Hepatocyte (in vitro differentiated cells): ENCODE measurements around the gene GNAT1. TPM values are rescaled to one million over a fixed set of nuclear protein-coding genes. Genes with fewer than 3 reads are reported as not detected.

Source experiments
- DNase-seq: peaks from one replicate; pipeline ENCODE4 v3.0.0-alpha.2; 2016; ENCODE audit warnings: low spot score
- H2AFZ ChIP-seq: fragments of 200-600 bp; sonication (generic); 2 replicates; pipeline ENCODE4 v1.6.0; 2016; ENCODE audit warnings: antibody characterized with exemption, mild to moderate bottlenecking
- H3K27ac ChIP-seq: fragments of 200-600 bp; sonication (generic); 2 replicates; pipeline ENCODE4 v1.5.1; 2016; ENCODE audit warnings: mild to moderate bottlenecking
- H3K27me3 ChIP-seq: fragments of 200-600 bp; sonication (generic); 2 replicates; pipeline ENCODE4 v1.6.1; 2016
- H3K36me3 ChIP-seq: fragments of 200-600 bp; sonication (generic); replicated peaks from 2 replicates; pipeline ENCODE4 v1.5.1; 2016; ENCODE audit warnings: low read depth; ENCODE audit not compliant: insufficient read depth
- H3K4me1 ChIP-seq: fragments of 200-600 bp; sonication (generic); 2 replicates; pipeline ENCODE4 v1.5.1; 2016; ENCODE audit warnings: mild to moderate bottlenecking, moderate library complexity; ENCODE audit not compliant: insufficient read depth
- H3K4me2 ChIP-seq: fragments of 200-600 bp; sonication (generic); 2 replicates; pipeline ENCODE4 v1.6.0; 2016
- H3K4me3 ChIP-seq: fragments of 200-600 bp; sonication (generic); 2 replicates; pipeline ENCODE4 v1.5.1; 2016; ENCODE audit warnings: mild to moderate bottlenecking
- H3K79me2 ChIP-seq: fragments of 200-600 bp; sonication (generic); 2 replicates; pipeline ENCODE4 v1.6.0; 2017; ENCODE audit warnings: mild to moderate bottlenecking
- H3K9me2 ChIP-seq: fragments of 200-600 bp; sonication (generic); replicated peaks from 2 replicates; pipeline ENCODE4 v1.6.0; 2017; ENCODE audit warnings: mild to moderate bottlenecking; ENCODE audit not compliant: insufficient read depth
- H3K9me3 ChIP-seq: fragments of 200-600 bp; sonication (generic); 2 replicates; pipeline ENCODE4 v1.5.1; 2016; ENCODE audit warnings: low read depth, mild to moderate bottlenecking
- H4K20me1 ChIP-seq: fragments of 200-600 bp; sonication (generic); 2 replicates; pipeline ENCODE4 v1.6.0; 2016; ENCODE audit warnings: mild to moderate bottlenecking; ENCODE audit not compliant: insufficient read depth, poor library complexity, severe bottlenecking
- EZH2 ChIP-seq: fragments of 200-600 bp; sonication (generic); IDR thresholded peaks from 2 replicates; pipeline ENCODE4 v1.6.1; 2016; ENCODE audit warnings: antibody characterized with exemption, mild to moderate bottlenecking, borderline replicate concordance
- EZH2phosphoT487 ChIP-seq: fragments of 200-600 bp; sonication (generic); IDR thresholded peaks from one replicate; pipeline ENCODE4 v1.6.1; 2018; ENCODE audit warnings: antibody characterized with exemption, mild to moderate bottlenecking, low read depth, moderate library complexity; ENCODE audit not compliant: unreplicated experiment, severe bottlenecking
- WGBS: methylation state at CpG from one replicate; pipeline ENCODE4 v1.1.6; 2016; ENCODE audit warnings: low lambda C conversion rate; ENCODE audit errors: missing lambda C conversion rate; 5-methylcytosine and 5-hydroxymethylcytosine counted together
- polyA plus RNA-seq: library from polyadenylated mRNA; unstranded; fragments of >200 nt; fragmentation: Nextera tagmentation; extraction: Ambion mirVana; gene quantifications from 2 replicates; pipeline ENCODE4 v1.2.1, GENCODE V29; 2016
- total RNA-seq: library from RNA; depleted of rRNA; stranded (reverse); fragments of >200 nt; gene quantifications from 2 replicates; pipeline ENCODE4 v1.2.3, GENCODE V29; 2014
- TF ChIP-seq, protein P1 (sequence below): fragments of 200-600 bp; sonication (generic); IDR thresholded peaks from 2 replicates; pipeline ENCODE4 v1.5.1; 2016; ENCODE audit warnings: antibody characterized with exemption, mild to moderate bottlenecking; ENCODE audit not compliant: poor library complexity

GNAT1 gene
- total and polyA plus RNA-seq, 2 experiments from 2014 or later, result not detected

DNA sequence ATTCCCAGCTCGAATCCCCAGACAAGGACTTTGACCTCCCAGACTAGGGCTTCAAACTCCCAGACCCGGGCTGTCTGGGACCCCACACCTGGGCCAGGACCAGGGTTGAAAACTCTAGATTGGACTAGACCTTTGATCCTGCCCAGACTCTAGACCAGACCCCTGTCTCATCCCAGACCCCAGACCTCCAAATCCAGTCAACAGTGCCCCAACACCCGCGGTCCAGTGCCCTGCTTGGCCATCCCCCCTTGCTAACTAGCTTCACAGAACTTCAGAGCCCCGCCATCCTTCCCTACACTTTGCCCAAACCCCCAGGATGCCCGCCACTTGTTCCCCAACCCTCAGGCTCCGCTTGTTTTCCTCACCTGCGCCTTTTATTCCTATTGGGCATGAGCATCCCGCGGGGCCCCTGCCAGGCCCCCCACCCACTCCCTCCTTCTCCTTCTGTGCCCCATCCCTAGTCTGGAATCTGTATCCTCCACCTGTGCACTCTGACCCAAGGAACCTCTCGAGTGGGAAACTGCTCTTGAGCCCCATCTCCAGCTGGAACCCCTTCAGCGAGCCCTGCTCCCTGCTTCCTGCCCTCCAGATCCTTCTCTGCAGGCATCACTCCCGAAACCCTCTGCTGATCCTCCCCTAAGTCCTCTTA is 45.2 kb downstream of the GNAT1 start:
- Histone ChIP-seq H3K9me2 (no peaks in the 10 kb centered on the region), H3K27ac (peak overlapping the region; percentile 80), H3K9me3 (no peaks in the 10 kb centered on the region), H3K4me2 (peak overlapping the region; percentile 100), H3K27me3 (no peaks in the 10 kb centered on the region), H3K4me1 (peaks cover 19% of the 10 kb centered on the region), H2AFZ (no peak overlapping the region), H3K79me2 (peaks cover 55% of the 10 kb centered on the region), H4K20me1 (peaks cover 43% of the 10 kb centered on the region), H3K36me3 (no peaks in the 10 kb centered on the region), H3K4me3 (peak overlapping the region; percentile 48)
- no peak for DNase-seq
- WGBS, result 0% methylated on average over 10 of the region's 13 CpGs
- TF ChIP-seq, protein P1, sequence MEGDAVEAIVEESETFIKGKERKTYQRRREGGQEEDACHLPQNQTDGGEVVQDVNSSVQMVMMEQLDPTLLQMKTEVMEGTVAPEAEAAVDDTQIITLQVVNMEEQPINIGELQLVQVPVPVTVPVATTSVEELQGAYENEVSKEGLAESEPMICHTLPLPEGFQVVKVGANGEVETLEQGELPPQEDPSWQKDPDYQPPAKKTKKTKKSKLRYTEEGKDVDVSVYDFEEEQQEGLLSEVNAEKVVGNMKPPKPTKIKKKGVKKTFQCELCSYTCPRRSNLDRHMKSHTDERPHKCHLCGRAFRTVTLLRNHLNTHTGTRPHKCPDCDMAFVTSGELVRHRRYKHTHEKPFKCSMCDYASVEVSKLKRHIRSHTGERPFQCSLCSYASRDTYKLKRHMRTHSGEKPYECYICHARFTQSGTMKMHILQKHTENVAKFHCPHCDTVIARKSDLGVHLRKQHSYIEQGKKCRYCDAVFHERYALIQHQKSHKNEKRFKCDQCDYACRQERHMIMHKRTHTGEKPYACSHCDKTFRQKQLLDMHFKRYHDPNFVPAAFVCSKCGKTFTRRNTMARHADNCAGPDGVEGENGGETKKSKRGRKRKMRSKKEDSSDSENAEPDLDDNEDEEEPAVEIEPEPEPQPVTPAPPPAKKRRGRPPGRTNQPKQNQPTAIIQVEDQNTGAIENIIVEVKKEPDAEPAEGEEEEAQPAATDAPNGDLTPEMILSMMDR, result no peak
- TF ChIP-seq EZH2 (no peak), EZH2phosphoT487 (no peak)

DNA sequence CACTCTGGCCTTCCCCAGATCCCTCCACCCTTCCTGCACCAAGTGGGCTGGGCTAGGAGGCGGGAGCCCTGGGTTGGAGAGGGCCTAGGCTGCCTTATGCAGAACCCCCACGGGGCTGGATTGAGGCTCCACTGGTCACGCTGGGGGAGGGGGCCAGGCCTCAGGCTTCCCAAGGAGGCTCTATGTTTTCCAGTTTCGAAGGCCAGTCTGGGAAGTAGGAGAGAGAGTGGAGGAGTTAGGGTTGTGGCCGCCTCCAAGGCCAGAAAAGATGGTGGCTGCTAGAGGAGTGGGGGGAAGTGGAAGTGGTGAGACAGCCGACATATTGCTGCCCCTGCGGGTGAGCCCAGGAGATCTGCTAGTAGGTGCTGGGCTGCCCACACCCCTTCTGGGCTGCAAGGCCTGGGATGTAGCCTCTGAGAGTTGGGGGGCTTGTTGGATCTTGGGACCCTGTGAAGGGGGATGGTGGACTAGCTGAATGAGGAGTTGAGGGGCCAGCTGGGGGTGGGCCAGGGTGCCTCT is 45.8 kb downstream of the GNAT1 start:
- Histone ChIP-seq H4K20me1 (peaks cover 49% of the 10 kb centered on the region), H3K79me2 (peaks cover 61% of the 10 kb centered on the region), H3K27ac (peak overlapping the region; percentile 80)

DNA sequence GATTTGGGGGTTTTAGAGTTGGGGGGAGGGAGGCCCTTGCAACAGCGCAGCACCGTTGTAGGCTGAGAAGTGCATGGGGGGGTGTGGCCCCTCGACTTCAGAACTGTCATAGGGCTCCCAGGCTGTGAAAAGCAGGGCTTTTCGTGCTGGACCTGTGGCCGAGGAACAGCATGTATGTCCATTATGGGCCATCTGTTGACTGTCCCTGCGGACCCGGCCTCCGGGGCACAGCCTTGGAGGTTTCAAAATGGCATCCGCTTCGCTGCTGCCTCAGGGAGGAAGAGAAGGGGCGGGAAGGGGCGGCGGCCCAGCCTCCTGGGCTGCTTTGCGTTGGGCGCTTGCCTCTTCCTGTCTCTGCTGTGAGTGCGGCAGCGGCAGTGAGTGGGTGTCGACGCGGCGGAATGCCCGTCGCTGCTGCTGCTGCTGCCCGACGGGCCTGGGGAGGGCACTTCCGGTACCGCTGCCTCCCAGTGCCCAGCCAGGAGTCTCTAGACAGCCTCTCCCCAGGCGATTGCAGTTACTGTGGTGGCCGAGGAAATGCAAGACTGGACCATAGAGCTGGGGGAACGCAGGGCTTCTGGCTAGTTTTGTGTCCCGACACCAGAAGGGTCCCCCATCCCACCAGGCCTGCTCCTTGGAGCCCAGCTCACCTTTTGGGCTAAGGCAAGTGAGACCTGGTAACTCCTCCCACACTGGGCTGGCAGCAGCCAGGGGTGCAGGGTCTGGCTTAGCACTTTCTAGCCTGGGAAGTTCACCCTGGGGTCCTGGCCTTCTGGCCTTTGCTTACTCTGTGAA is 46.5 kb downstream of the GNAT1 start:
- peaks cover 68% of the 10 kb centered on the region for H3K79me2 ChIP-seq
- H3K9me3 ChIP-seq, result no peaks in the 10 kb centered on the region
- peak; percentile 87 for DNase-seq
- peaks cover 19% of the 10 kb centered on the region for H3K4me1 ChIP-seq
- TF ChIP-seq EZH2 (no peak), EZH2phosphoT487 (no peak)
- TF ChIP-seq, protein P1, result no peak
- H3K9me2 ChIP-seq, result no peaks in the 10 kb centered on the region
- H2AFZ ChIP-seq, result peak overlapping the region; percentile 37
- H4K20me1 ChIP-seq, result peaks cover 53% of the 10 kb centered on the region
- peak overlapping the region; percentile 80 for H3K27ac ChIP-seq
- no peaks in the 10 kb centered on the region for H3K36me3 ChIP-seq
- H3K4me2 ChIP-seq, result peak overlapping the region; percentile 100
- WGBS, result 10% methylated on average over 31 of the region's 31 CpGs
- no peaks in the 10 kb centered on the region for H3K27me3 ChIP-seq
- H3K4me3 ChIP-seq, result peak overlapping the region; percentile 48

More for the DNA sequence above, 45.8 kb downstream of the GNAT1 start:
- Histone ChIP-seq H2AFZ (no peak overlapping the region), H3K36me3 (no peaks in the 10 kb centered on the region), H3K27me3 (no peaks in the 10 kb centered on the region), H3K4me1 (peaks cover 19% of the 10 kb centered on the region), H3K4me2 (peak overlapping the region; percentile 100), H3K9me2 (no peaks in the 10 kb centered on the region), H3K4me3 (peak overlapping the region; percentile 48), H3K9me3 (no peaks in the 10 kb centered on the region)
- 9% methylated on average over 7 of the region's 7 CpGs for WGBS
- TF ChIP-seq EZH2phosphoT487 (no peak), EZH2 (no peak)
- TF ChIP-seq, protein P1, result no peak
- peak; percentile 58 for DNase-seq
